ENCODE results near the gene ST3GAL2.

The ST3GAL2 gene

DNA sequence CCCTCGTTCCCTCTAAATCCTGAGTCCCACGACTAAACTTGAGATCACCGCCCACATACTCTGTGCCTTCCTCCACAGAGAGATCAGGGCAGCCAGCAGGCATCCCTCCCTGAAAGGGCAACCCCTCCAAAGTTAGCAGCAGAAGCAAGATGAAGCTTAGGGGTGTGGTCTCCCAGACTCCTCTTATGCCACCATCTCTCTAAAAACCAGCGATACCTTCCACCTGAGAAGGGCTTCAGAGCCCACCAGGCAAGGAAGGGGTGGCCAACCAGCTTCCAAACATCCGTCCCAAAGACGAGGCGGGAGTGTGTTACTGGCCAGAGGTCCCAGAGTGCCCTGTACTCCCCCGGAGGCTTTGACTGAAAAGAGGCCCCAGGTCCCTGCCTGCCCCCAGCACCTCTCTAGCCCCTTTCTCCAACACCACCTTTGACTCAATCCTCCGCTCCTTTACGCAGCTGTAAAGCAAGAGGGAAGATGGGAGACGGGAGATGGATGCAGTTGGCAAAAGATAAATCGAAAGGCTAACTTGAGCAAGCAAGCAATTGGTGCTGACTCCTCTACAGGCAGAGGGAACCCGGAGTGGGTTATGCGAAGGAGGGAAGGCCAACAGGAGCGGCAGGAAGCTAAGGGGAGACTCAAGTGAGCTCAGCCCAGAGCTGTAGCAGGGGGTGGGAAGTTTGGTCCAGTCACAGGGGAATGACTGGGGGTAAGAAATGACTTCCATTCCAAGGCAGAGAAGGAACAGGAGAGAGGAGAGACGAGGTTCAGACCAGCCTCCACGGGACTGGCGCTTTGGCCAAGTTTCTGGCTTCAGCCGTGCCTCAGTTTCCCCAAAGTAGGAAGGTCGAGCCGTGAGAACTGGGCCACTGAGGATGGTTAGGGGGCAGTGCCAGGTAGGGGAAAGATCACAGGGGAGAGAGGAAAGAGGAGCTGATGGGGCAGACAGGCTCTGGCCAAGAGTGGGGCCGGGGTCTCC, 1.0 kb downstream of the ST3GAL2 start:
- no peak for DNase-seq (ENCODE audit: low spot score)

- DNase-seq (ENCODE audit: low spot score): peak; percentile 75
Observed at GRCh38 chr16:70437017-70437581, 1.8 kb downstream of the ST3GAL2 start.

- DNase-seq (ENCODE audit: low spot score): no peak
Observed at GRCh38 chr16:70434484-70435260, 4.2 kb downstream of the ST3GAL2 start.

DNA sequence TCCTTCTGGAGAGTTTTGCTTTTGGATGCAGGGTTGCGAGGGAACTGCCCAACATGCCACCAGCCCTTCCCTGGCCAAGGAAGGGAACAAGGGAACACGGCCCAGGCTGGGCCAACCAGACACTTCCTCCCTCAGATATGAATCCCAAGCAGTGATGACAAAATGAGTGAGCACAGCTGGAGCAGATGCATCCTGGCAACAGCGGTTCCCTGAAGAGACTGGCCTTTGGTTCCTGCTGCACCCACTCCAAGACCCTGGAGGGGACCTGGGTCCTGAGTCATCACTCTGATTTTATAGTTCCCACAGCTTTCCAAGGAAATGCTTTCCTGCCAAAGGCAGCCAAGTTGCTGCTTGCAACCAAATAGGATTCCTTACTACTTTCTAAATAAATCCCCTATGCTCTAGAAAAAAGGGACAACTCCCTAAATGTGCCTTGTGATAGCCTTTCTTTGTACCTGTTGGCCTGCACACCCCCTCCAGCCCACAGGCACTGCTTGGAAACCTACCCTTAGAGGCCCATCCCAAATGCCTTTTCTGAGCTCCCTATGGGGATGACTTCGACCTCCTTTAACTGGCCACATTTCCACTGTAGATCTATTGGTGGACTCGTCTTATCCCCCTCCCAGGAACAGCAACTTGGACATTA, 5.3 kb downstream of the ST3GAL2 start:
- DNase-seq (ENCODE audit: low spot score): no peak

DNA sequence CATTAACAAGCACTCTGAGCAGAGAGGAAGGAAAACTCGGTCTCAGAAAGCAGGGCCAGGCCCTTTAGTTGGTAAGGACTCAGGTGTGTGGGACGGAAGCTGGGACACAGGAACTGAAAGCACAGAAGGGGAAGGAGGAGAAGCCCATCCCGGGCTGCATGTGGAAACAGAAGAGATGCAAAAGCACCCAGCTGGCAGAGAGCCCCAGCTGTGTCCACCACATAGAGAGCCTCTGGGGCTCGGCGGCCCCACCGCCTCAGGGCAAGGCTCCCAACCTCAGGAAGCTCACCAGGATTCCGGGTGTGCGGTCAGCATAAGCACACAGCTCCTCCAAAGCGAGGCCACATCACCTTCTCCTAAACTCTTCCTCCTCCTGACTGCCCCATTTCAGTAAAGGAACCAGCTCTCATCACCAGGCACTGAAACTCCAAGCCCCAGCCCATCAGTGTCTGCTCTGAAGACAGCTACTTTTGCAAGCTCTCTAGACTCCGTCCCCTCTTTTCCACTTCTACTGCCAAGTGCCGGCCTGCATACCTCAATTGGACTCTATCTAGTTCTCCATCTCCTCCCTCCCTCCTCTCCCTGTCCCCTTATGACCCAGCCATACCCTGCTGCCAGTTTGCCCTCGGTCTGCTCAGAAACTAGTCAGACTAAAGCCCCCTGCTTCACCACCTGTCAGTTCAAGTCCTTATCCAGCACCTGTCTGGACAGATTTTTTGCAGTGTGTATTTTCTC, 6.0 kb downstream of the ST3GAL2 start:
- no peak for DNase-seq (ENCODE audit: low spot score)

DNA sequence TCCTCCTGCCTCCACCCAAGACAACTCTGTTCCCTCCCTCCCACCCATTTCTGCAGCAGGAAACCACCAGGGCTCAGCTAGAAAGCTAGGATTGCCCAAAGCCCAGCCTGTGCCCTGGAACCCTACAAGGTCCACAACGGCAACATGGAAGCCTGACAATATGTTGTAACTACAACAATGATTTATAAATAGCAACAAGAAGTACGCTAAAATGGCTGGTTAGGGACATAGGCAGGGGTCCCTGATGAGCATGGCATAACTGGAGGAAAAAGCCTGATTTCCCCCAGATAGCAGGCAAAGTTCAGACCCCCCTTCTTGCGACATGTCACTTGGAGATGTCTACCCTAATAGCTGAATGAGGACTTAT, 6.6 kb downstream of the ST3GAL2 start:
- no peak for DNase-seq (ENCODE audit: low spot score)

- peak; percentile 75 for DNase-seq (ENCODE audit: low spot score)
Observed at GRCh38 chr16:70430667-70431536, 8.0 kb downstream of the ST3GAL2 start.

DNA sequence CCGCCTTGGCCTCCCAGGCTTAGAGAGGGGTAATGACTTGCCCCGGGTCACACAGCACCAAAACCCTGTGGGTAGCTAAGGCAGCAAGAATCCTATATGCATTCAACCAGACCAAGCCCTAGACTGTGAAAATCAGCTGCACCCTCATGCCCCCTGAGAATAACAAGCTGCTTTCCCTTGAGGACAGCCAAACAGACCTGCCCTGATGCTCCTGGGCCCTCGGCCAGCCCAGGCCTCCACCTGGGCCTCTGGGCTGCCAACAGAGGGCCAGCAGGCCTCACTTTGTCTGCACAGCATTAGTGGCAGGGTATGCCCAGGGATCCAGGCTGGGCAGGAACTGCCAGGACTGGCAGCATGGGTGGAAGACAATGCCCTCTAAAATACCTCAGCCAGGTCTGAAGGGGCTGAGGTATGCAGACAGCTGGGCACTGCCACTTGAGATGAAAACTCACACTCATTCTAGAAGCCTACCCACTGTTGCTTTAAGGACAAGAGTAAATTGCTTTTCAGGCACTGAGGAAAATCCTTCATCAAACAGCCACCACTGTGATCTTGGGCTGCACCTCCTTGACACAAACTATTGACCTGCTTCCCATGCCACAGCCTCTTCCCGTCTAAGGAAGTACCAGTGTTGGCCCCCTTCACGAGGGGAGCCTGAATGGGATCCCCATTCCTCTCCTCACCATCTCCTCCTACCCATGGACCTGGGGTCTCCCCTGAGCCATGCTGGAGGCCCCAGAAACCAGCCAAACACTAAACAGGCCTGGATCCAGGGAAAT, 8.8 kb downstream of the ST3GAL2 start:
- DNase-seq (ENCODE audit: low spot score): no peak

DNA sequence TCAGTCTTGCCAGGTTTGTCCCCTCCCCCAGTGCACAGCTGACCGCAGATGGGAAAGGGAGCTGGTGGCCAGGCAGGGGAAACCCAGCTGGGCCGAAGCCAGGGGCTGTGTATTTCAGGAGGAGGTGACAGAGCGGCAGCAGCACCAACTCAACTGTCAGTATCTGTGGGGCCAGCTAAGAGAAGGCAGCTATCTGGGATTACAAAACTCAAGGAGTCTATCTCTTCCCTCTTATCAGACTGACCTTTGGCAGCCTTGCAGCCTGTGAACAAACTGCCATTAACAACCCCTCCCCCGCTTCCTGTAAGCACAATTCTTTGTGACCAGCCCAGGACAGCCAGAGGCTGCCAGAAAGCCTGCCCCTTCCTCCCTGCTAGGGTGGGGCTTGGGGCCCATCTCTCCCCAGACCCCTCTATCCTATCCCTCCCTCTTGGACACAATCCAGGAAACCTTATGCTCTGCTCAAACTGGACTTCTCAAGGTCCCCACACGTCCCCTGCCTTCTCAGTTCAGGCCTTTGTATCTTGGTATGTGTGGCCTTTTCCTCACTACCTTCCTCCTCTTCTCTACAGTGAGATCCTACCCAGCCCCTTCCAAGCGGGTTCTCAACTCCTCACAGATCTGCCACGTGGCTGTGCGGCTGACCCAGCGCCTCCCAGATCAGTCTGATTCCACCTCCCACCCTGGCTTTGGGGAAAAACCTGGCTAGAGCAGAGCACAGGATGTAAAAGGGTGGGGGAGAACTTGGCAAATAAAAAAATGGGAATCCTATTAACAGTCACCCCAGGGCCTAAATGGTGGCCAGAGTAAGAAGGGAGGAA, 10.5 kb downstream of the ST3GAL2 start:
- DNase-seq (ENCODE audit: low spot score): peak; percentile 79

- DNase-seq (ENCODE audit: low spot score): no peak
Observed at GRCh38 chr16:70427786-70428177, 11.1 kb downstream of the ST3GAL2 start.

DNA sequence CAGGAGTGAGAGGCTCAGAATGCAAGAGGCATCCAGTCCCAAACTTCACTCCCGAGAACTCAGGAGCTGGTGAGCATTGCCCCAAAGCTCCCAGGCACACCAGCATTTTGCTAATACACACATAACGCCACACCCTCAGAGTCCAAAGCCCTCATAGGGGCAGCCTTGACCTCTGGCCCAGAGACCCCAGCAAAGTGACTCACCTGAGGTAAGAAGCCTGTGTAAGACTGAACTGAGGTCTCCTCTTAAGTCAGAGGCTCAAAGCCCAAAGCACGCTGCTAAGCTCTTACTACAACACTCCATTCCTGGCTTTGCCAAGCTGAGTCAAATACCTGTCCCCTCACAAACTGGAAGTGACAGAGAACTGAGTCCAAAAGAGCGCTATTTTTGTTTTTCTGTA, 16.4 kb downstream of the ST3GAL2 start:
- DNase-seq (ENCODE audit: low spot score): no peak

DNA sequence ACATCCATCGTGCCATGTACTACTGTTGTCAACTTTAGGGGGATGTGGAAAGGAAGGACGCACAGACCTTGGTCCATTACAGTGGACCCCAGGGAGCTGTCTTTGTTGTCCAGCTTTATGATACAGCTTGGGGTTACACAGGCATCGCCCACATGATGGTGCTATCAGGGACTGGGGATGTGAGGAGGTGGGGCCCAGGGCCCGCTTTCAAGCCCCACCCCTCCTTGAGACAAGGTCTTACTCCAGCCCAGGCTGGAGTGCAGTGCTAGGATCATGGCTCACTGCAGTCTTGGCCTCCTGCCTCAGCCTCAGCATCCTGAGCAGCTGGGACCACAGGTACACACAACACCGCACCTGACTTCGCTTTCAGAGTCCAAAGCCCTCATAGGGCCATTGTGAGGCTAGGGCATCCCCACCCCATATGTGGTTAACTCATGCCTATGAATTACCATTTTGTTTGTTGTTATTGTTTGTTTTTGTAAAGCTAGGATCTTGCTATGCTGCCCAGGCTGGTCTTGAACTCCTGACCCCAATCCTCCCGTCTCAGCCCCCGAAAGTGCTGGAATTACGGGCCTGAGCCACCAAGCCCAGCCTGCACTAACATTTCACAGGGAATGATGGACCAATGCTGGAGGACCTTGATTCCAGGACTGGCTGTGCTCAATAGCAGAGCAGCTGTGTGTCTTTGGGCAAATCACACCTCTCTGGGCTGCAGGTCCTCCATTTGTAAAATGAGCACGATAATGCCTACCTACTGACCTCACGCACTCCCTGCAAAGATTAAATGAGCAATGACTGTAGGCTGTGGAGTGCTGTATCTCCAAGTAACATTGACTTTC, 17.2 kb downstream of the ST3GAL2 start:
- DNase-seq (ENCODE audit: low spot score): no peak

- no peak for DNase-seq (ENCODE audit: low spot score)
Observed at GRCh38 chr16:70421014-70421413, 17.9 kb downstream of the ST3GAL2 start.

DNA sequence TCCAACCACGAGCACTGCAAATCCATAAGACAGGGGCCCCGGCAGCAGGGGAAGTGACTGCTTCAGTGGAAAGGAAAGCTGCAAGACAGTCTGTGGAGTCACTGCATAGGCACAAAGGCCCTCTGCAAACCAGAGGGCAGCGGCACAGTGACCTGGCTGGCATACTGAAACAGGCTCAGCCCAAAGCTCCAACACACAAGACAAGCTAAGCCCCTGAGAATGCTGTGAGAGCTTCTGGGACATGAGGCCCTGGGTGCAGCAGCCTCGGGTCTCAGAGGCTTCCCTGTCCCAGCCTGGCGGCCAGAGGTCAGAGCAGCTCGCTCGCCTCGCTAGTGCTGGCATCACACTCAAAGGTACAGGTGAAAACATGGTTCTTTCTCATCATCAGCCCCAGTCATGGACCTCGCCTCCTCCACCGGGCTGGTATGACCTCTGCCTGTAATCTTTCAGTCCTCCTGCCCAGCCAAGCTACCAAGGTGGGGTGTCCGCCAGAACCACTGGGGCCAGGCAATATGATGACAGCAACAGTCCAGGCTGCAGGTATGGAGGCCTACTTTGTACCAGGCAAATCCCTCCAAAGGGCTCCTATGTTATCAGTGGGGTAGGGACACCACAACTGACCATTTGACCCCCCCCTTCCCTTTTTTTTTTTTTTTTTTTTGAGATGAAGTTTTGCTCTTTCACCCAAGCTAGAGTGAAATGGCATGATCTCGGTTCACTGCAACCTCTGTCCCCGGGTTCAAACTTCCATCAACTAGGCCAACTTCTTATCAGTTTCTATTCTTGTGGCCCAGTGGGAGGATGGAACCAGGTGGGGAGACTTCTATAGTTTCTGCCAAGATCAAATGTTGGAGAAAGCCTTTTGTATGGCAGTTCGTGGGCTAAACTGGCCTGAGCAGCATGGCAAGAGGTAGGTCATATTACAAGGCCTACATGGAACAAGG, 19.2 kb downstream of the ST3GAL2 start:
- no peak for DNase-seq (ENCODE audit: low spot score)

GRCh38 chr16:70418993-70419318, 19.9 kb downstream of the ST3GAL2 start:
- no peak for DNase-seq (ENCODE audit: low spot score)

GRCh38 chr16:70418274-70418992, 20.5 kb downstream of the ST3GAL2 start:
- DNase-seq (ENCODE audit: low spot score): no peak
